ENCODE measurements around the gene TBC1D7. TPM values are rescaled to one million over a fixed set of nuclear protein-coding genes. Genes with fewer than 3 reads are reported as not detected.
"Not testable (repeated sequence)": the region's sequence is repeated elsewhere in the genome, so short reads cannot be mapped to it uniquely, and the experiment has no call there.

TBC1D7 gene
- total and polyA plus RNA-seq, 2 of the 4 experiments (the other 2 are of a cell fraction) = 14.3 to 22.6 TPM

- H2AFZ ChIP-seq (replicated peaks; ENCODE audit: low read length, poor library complexity); H3K4me3 ChIP-seq (ENCODE audit: insufficient read depth, low read depth, low read length); H2AK5ac ChIP-seq (ENCODE audit: low read depth, low read length); H2BK120ac ChIP-seq (ENCODE audit: low read depth, low read length); H3K9me1 ChIP-seq (ENCODE audit: insufficient read depth, low read length); H2BK20ac ChIP-seq (ENCODE audit: low read depth, low read length); H2AK9ac ChIP-seq (replicated peaks; ENCODE audit: low read depth, low read length, poor library complexity); H3K56ac ChIP-seq (ENCODE audit: extremely low read depth, insufficient read depth, low read length); H3K4me2 ChIP-seq (ENCODE audit: low read depth, low read length); CTCF ChIA-PET; POLR2A ChIA-PET (ENCODE audit: unreplicated experiment); H3K9ac ChIP-seq (ENCODE audit: low read depth, low read length); BruUV-seq (replicated peaks); H3K14ac ChIP-seq (replicated peaks; ENCODE audit: low read depth, low read length); ATAC-seq (ENCODE audit: low read depth); H2BK15ac ChIP-seq (ENCODE audit: low read depth, low read length); H4K5ac ChIP-seq (ENCODE audit: low read depth, low read length); H4K91ac ChIP-seq (ENCODE audit: insufficient read depth, low read depth, low read length); dilution Hi-C loops (cut with HindIII; ENCODE audit: low sequenced_read_pairs, unreplicated experiment); H3K9me3 ChIP-seq (ENCODE audit: control insufficient read depth, insufficient read depth, low read length); H2BK5ac ChIP-seq (ENCODE audit: low read depth, low read length, poor library complexity, severe bottlenecking); H3K23ac ChIP-seq (ENCODE audit: low read depth, low read length); H4K20me1 ChIP-seq (ENCODE audit: insufficient read depth, low read length); H3K4me1 ChIP-seq (ENCODE audit: control insufficient read depth, insufficient read depth, low read length); H3K4ac ChIP-seq (ENCODE audit: low read depth, low read length); H4K8ac ChIP-seq (ENCODE audit: low read depth in 2 of 2, low read length in 2 of 2); H3K27me3 ChIP-seq (ENCODE audit: control insufficient read depth, insufficient read depth, low read length); H3K18ac ChIP-seq (ENCODE audit: low read depth, low read length); in situ Hi-C loops (cut with MboI; ENCODE audit: low sequenced_read_pairs); DNase-seq; H3K27ac ChIP-seq (ENCODE audit: insufficient read depth, low read length): not testable (repeated sequence)
- WGBS, 2 experiments (ENCODE audit: extremely low coverage in 2 of 2, insufficient read length in 1 of 2) = no CpG with 5 or more reads among the region's 3 CpGs
- H3K79me1 ChIP-seq (ENCODE audit: low read depth in 1 of 2, low read length in 2 of 2) = peaks cover 4 to 15% of the 10 kb centered on the region in 2 experiments
- peaks cover 11% of the 10 kb centered on the region for H3K36me3 ChIP-seq (ENCODE audit: control insufficient read depth, insufficient read depth, low read length)
- intact Hi-C loops (cut with micrococcal nuclease) = loop anchor here (2.0 kb wide), 1 partner anchor 15 kb away; no protein-coding TSS in a partner anchor
Observed at GRCh38 chr6:13326031-13326586, 2.2 kb downstream of the TBC1D7 start.
